Neural crest cell (in vitro differentiated cells): ENCODE measurements around the gene IGF1R. TPM values are rescaled to one million over a fixed set of nuclear protein-coding genes. Genes with fewer than 3 reads are reported as not detected.

Source experiments
- DNase-seq: peaks from one replicate; pipeline ENCODE4 v3.0.0; 2021; ENCODE audit warnings: low read depth, mixed read lengths, low spot score
- H3K27ac Mint-ChIP-seq: one replicate; pipeline ENCODE4 v1.8.0; 2021; ENCODE audit warnings: mild to moderate bottlenecking, mixed read lengths; ENCODE audit not compliant: unreplicated experiment
- H3K27me3 Mint-ChIP-seq: 2 replicates; pipeline ENCODE4 v1.8.0; 2021; ENCODE audit warnings: low read depth, mild to moderate bottlenecking, mixed read lengths
- H3K36me3 Mint-ChIP-seq: 2 replicates; pipeline ENCODE4 v1.8.0; 2021; ENCODE audit warnings: low read depth, mild to moderate bottlenecking, mixed read lengths
- H3K4me1 Mint-ChIP-seq: 2 replicates; pipeline ENCODE4 v1.8.0; 2021; ENCODE audit warnings: mixed read lengths
- H3K4me3 Mint-ChIP-seq: one replicate; pipeline ENCODE4 v1.8.0; 2021; ENCODE audit warnings: mild to moderate bottlenecking, mixed read lengths
- H3K9me3 Mint-ChIP-seq: 2 replicates; pipeline ENCODE4 v1.8.0; 2021; ENCODE audit warnings: mixed read lengths
- total RNA-seq: library from RNA; stranded (reverse); gene quantifications from 2 replicates; pipeline ENCODE4 v1.2.1, GENCODE V29; 2021
- TF ChIP-seq, protein P1 (sequence below): fragments of 200-600 bp; sonication (generic); conservative IDR thresholded peaks from 2 replicates; pipeline ENCODE4 v1.5.0; 2021; ENCODE audit warnings: antibody characterized with exemption, mild to moderate bottlenecking

IGF1R gene
- total RNA-seq, 1 donor from 2014 or later = 67.6 TPM

DNA sequence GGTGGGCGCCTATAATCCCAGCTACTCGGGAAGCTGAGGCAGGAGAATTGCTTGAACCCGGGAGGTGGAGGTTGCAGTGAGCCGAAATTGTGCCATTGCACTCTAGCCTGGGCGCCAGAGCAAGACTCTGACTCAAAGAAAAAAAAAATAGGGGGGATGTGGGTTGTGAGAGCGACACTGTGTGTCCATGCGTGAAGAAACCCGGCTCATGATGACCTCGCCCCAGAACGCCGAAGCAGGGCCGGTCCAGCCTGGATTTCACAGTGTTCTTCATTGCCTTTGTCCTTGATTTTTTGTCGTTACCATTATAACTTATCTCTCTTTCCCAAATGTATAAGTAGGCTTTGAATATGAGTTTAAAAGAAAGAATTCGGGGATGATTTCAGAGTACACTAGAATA is 230.5 kb downstream of the IGF1R start:
- Mint-ChIP-seq H3K36me3 (no peaks in the 10 kb centered on the region), H3K4me3 (no peak overlapping the region), H3K9me3 (no peaks in the 10 kb centered on the region), H3K27me3 (no peaks in the 10 kb centered on the region), H3K4me1 (peaks cover 49% of the 10 kb centered on the region), H3K27ac (no peak overlapping the region)
- no peak for DNase-seq
- TF ChIP-seq, protein P1, sequence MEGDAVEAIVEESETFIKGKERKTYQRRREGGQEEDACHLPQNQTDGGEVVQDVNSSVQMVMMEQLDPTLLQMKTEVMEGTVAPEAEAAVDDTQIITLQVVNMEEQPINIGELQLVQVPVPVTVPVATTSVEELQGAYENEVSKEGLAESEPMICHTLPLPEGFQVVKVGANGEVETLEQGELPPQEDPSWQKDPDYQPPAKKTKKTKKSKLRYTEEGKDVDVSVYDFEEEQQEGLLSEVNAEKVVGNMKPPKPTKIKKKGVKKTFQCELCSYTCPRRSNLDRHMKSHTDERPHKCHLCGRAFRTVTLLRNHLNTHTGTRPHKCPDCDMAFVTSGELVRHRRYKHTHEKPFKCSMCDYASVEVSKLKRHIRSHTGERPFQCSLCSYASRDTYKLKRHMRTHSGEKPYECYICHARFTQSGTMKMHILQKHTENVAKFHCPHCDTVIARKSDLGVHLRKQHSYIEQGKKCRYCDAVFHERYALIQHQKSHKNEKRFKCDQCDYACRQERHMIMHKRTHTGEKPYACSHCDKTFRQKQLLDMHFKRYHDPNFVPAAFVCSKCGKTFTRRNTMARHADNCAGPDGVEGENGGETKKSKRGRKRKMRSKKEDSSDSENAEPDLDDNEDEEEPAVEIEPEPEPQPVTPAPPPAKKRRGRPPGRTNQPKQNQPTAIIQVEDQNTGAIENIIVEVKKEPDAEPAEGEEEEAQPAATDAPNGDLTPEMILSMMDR = no peak

DNA sequence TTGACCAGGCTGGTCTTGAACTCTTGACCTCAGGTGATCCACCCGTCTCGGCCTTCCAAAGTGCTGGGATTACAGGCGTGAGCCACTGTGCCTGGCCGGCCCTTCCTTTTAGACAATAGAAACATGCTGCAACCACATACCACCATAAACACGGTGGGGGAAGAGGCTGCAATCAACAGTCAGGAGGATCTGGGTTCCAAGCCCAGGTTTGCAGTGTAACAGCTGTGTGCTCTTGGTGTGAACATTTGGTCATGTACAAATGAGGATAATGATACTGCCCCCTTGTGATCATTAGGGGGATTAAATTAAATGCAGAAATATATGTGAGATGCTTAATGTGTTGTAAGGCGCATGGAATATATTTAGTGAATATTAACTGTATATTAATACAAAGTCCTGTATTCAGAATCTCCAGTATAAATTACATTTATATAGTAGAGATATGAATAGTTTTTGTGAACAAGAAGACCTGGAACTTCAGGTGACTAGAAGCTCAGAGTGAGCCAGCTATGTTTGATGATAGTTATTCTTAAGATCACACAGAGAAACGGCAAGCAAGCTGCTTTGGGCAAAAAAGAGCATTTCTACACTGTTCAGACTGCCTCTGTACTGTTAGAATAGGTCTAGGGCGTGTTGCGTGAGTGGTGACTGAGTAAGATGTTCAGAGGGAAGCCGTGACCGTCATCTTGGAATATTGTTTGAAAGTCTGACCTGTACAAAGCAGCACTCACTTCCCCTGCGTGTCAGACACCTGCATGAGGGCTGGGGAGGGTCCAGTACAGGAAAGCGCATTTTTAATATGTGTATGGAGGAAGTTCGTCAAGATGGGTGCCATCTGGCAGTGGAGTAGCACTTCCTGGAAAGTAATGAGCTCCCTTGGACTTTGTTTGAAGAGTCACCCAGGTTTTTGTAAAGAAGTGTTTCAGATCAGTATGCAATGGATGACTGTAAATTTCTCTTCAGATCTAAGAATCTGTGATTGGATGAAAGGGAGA is 233.5 kb downstream of the IGF1R start:
- Mint-ChIP-seq H3K9me3 (no peaks in the 10 kb centered on the region), H3K27me3 (no peaks in the 10 kb centered on the region), H3K4me3 (peak overlapping the region; percentile 41), H3K27ac (no peak overlapping the region), H3K36me3 (no peaks in the 10 kb centered on the region), H3K4me1 (peaks cover 47% of the 10 kb centered on the region)
- TF ChIP-seq, protein P1 = peak; percentile 74
- no peak for DNase-seq

DNA sequence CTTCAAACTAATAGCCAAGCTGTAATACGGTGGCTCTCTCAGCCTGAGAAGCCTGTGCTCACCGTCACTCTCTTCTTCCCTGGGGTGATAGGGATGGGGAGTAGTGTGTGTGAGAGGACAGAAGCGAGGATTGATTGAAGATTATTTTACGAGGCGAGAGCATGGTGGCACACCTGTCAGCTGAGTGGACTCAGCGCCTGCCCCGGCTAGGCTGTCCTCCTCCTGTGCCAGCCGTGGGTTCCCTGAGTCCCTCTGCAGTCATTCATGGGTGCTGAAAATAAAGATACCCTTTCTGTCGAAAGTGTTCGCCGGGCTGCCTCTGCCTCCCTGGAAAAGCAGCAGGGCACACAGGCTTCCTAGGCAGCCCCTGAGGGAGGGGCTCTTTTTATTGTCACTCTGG is 235.1 kb downstream of the IGF1R start:
- Mint-ChIP-seq H3K4me3 (no peak overlapping the region), H3K9me3 (no peaks in the 10 kb centered on the region), H3K36me3 (no peaks in the 10 kb centered on the region), H3K27ac (peak overlapping the region; percentile 70), H3K27me3 (no peaks in the 10 kb centered on the region), H3K4me1 (peaks cover 49% of the 10 kb centered on the region)
- no peak for DNase-seq
- TF ChIP-seq, protein P1 = no peak

DNA sequence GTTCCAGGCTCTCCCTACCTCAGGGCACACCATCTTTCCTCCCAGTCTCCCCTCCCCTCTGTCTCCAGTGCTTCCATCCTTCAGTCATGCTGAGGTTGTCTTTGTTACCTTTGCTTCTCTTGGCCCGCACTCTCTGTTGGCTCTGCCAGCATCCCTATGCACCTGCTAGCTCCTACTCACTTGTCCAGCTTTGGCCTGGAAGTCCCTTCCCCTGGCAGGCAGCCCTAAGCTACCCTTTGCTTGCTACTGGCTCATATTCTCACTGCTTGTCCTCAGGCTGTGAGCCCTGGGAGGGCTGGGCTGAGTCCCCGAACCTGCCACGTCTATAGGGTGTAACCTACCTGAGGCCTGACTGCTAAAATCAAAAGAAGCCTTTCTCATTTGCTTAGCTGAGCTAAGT is 236.6 kb downstream of the IGF1R start:
- no peak overlapping the region for H3K4me3 Mint-ChIP-seq
- no peaks in the 10 kb centered on the region for H3K9me3 Mint-ChIP-seq
- no peak for DNase-seq
- H3K27ac Mint-ChIP-seq = no peak overlapping the region
- TF ChIP-seq, protein P1 = no peak
- H3K27me3 Mint-ChIP-seq = no peaks in the 10 kb centered on the region
- H3K36me3 Mint-ChIP-seq = no peaks in the 10 kb centered on the region
- peaks cover 56% of the 10 kb centered on the region for H3K4me1 Mint-ChIP-seq

DNA sequence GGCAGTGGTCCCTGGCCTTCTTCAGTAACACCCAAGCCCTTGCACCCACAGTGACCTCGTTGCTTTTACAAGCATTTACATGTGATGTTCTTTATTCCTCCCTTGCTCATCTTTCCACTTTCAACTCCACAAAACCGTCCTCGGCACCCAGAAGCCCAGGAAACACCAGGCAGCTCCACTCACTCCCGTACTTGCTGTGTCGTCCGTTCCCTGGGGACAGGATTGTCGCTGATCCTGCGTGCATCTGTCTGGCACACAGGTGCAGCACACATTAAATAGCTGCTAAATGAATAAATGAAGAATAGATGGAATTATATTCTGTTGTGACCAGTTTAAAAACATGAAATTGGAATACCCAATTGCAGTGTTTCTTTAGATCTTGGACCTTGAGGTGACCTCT is 239.6 kb downstream of the IGF1R start:
- Mint-ChIP-seq H3K9me3 (no peaks in the 10 kb centered on the region), H3K36me3 (no peaks in the 10 kb centered on the region), H3K27ac (no peak overlapping the region), H3K27me3 (no peaks in the 10 kb centered on the region), H3K4me3 (no peak overlapping the region), H3K4me1 (peaks cover 59% of the 10 kb centered on the region)
- DNase-seq = no peak
- TF ChIP-seq, protein P1 = no peak
